OCI-LY7 (cell line): Measurements from ENCODE around the gene FOXRED1. TPM values are rescaled to one million over a fixed set of nuclear protein-coding genes. Genes with fewer than 3 reads are reported as not detected.

Source experiments
- BruUV-seq: library from RNA; stranded (reverse); fragments of 400-500 nt; replicated peaks from 2 replicates; lab custom pipeline; 2021; lab: Mats Ljungman, UMichigan
- CTCF ChIA-PET: fragments of 300-600 bp; sonication (Branson Sonifier 250); formaldehyde crosslinking; loops from one replicate; lab custom pipeline; 2022; ENCODE audit warnings: antibody characterized with exemption; ENCODE audit not compliant: unreplicated experiment; lab: Charles Lee
- POLR2A ChIA-PET: fragments of 300-600 bp; sonication (Branson Sonifier 250); formaldehyde crosslinking; loops from one replicate; lab custom pipeline; 2022; ENCODE audit warnings: antibody characterized with exemption; lab: Charles Lee
- DNase-seq: peaks from one replicate; pipeline ENCODE4 v3.0.0-alpha.2; 2015; ENCODE audit warnings: low spot score
- H2AFZ ChIP-seq: fragments of 200-600 bp; sonication (generic), shearing (Covaris generic); 2 replicates; pipeline ENCODE4 v1.6.1; 2014; ENCODE audit warnings: mild to moderate bottlenecking, antibody characterized with exemption, low read length, moderate library complexity
- H3K27ac ChIP-seq: fragments of 200-600 bp; sonication (generic); 2 replicates; pipeline ENCODE4 v1.5.1; 2014; ENCODE audit warnings: mixed run types, low read depth, mild to moderate bottlenecking, moderate library complexity, low read length, inconsistent platforms; ENCODE audit not compliant: poor library complexity, severe bottlenecking
- H3K36me3 ChIP-seq: fragments of 200-600 bp; sonication (generic); 2 replicates; pipeline ENCODE4 v1.6.1; 2014; ENCODE audit warnings: mild to moderate bottlenecking, antibody characterized with exemption, low read length, moderate library complexity, mixed read lengths; ENCODE audit not compliant: insufficient read depth
- H3K4me1 ChIP-seq: fragments of 200-600 bp; sonication (generic); 2 replicates; pipeline ENCODE4 v1.5.1; 2014; ENCODE audit warnings: mild to moderate bottlenecking, low read length; ENCODE audit not compliant: insufficient read depth, poor library complexity, severe bottlenecking
- H3K4me2 ChIP-seq: fragments of 200-600 bp; sonication (generic); 2 replicates; pipeline ENCODE4 v1.6.1; 2014; ENCODE audit warnings: mild to moderate bottlenecking, low read length
- H3K4me3 ChIP-seq: fragments of 200-600 bp; sonication (generic); 2 replicates; pipeline ENCODE4 v1.5.1; 2014; ENCODE audit warnings: mild to moderate bottlenecking, low read depth, low read length; ENCODE audit not compliant: poor library complexity, severe bottlenecking
- H3K79me2 ChIP-seq: fragments of 200-600 bp; sonication (generic); 2 replicates; pipeline ENCODE4 v1.6.1; 2016; ENCODE audit warnings: low read depth, mild to moderate bottlenecking, low read length, moderate library complexity, mixed read lengths; ENCODE audit not compliant: insufficient read depth
- H3K9me2 ChIP-seq: fragments of 200-600 bp; sonication (generic); 2 replicates; pipeline ENCODE4 v1.6.1; 2016; ENCODE audit warnings: mild to moderate bottlenecking, low read length, mixed read lengths; ENCODE audit not compliant: insufficient read depth
- H3K9me3 ChIP-seq: fragments of 200-600 bp; sonication (generic); 2 replicates; pipeline ENCODE4 v1.6.1; 2014; ENCODE audit warnings: mild to moderate bottlenecking, mixed run types, low read length, mixed read lengths
- H4K20me1 ChIP-seq: fragments of 200-600 bp; sonication (generic); 2 replicates; pipeline ENCODE4 v1.6.1; 2014; ENCODE audit warnings: mild to moderate bottlenecking, antibody characterized with exemption, low read length, moderate library complexity, mixed read lengths; ENCODE audit not compliant: insufficient read depth
- EZH2phosphoT487 ChIP-seq: fragments of 200-600 bp; sonication (generic); IDR thresholded peaks from 2 replicates; pipeline ENCODE4 v1.6.1; 2018; ENCODE audit warnings: low read depth, borderline replicate concordance, mild to moderate bottlenecking, mixed run types, antibody characterized with exemption, low read length, moderate library complexity, mixed read lengths
- intact Hi-C: fragments of 100-400 bp; cut with micrococcal nuclease; formaldehyde crosslinking; loops from one replicate; pipeline ENCODE4 v1.10.0; 2022; ENCODE audit not compliant: unreplicated experiment
- total RNA-seq, 2 experiments: library from RNA; depleted of rRNA in 1 of 2; stranded (reverse); fragments of >200 nt in 1 of 2; shearing (Covaris generic) in 1 of 2; gene quantifications; 2 replicates each; pipeline ENCODE4 v1.2.3, GENCODE V29; 2014 to 2022
- TF ChIP-seq, protein P1 (sequence below): fragments of 200-600 bp; sonication (generic); conservative IDR thresholded peaks from 2 replicates; pipeline ENCODE4 v1.5.1; 2014; ENCODE audit warnings: mild to moderate bottlenecking, antibody characterized with exemption, low read length, moderate library complexity, mixed read lengths

Gene FOXRED1
- total RNA-seq, 2 experiments from 2014 or later: 42.5 to 62.4 TPM

DNA sequence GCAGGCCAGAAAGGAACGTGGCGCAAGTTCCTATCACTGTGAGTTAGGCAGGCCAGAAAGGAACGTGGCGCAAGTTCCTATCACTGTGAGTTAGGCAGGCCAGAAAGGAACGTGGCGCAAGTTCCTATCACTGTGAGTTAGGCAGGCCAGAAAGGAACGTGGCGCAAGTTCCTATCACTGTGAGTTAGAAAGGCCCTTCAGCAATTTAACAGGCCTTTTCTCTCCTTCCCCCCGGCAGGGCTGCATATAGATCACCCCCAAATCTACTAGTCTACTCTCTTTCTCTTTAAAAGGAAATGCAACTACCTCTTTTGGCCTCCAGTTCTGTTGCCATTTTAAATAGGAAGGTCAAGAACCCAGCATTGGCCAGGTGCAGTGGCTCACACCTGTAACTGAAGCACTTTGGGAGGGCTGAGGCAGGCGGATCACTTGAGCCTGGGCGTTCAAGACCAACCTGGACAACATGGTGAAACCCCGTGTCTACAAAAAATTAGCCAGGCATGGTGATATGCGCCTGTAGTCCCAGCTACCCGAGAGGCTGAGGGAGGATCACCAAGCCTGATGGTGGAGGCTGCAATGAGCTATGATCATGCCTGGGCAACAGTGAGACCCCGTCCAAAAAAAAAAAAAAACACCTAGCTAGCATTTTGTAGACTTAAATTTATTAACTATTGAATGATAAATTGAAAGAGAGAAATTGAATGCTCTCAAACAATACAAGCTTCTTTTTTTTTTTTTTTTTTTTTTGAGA lies 42.4 kb upstream of the FOXRED1 start:
- peak; percentile 7 for DNase-seq
- Histone ChIP-seq H3K27ac (no peak overlapping the region), H4K20me1 (no peaks in the 10 kb centered on the region), H3K4me3 (no peak overlapping the region), H3K9me3 (peaks cover 55% of the 10 kb centered on the region), H3K4me2 (no peak overlapping the region), H3K79me2 (peaks cover 29% of the 10 kb centered on the region; the same call in 1 of the 2 replicates), H3K9me2 (no peaks in the 10 kb centered on the region), H2AFZ (no peak overlapping the region), H3K4me1 (no peaks in the 10 kb centered on the region), H3K36me3 (peaks cover 47% of the 10 kb centered on the region)
- ChIA-PET CTCF (no interaction called here), POLR2A (interaction anchor here (0.6 to 0.7 kb wide), 3 partner anchors 346 to 1905 kb away, joined by 3 to 4 read pairs (median 3); no protein-coding TSS in a partner anchor)
- intact Hi-C loops: no loop called here
- BruUV-seq: no TSS peak
- TF ChIP-seq, protein P1, sequence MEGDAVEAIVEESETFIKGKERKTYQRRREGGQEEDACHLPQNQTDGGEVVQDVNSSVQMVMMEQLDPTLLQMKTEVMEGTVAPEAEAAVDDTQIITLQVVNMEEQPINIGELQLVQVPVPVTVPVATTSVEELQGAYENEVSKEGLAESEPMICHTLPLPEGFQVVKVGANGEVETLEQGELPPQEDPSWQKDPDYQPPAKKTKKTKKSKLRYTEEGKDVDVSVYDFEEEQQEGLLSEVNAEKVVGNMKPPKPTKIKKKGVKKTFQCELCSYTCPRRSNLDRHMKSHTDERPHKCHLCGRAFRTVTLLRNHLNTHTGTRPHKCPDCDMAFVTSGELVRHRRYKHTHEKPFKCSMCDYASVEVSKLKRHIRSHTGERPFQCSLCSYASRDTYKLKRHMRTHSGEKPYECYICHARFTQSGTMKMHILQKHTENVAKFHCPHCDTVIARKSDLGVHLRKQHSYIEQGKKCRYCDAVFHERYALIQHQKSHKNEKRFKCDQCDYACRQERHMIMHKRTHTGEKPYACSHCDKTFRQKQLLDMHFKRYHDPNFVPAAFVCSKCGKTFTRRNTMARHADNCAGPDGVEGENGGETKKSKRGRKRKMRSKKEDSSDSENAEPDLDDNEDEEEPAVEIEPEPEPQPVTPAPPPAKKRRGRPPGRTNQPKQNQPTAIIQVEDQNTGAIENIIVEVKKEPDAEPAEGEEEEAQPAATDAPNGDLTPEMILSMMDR: no peak
- no peak for TF ChIP-seq EZH2phosphoT487

DNA sequence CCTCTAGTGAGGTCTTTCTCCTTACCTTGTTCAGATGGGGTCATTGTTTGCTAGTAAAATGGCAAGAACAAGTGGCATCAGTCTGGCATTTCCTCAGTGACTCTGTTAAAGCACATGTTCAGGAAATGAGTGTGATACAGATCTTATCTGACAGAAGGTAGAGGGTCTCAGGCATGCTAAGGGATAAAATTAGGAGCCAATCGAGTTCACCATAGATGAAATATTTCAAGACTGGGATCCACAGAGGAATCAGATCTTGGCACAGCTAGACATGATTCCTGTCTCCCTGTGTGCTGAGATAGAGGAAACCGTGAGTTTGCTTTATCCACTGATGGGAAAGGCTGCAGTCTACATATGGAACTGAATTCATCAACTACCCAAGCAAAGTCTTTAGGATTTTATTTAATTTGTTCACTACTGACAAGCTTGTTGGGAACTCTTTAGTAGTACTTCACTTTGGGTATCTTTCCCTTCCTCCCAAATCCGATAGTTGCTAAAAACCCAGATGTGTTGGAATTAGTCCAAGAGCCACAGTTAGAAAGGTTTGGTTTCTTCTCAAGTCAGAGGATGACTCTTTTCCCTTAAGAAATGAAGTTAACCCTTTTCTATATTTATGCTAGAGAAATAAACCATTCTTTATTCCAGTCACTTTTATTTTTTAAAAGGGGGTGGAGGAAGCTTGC lies 39.0 kb upstream of the FOXRED1 start:
- H3K4me2 ChIP-seq: no peak overlapping the region
- POLR2A ChIA-PET: interaction anchor here (1.1 kb wide), 1 partner anchor 11 kb away, joined by 3 read pairs; no protein-coding TSS in a partner anchor
- no TSS peak for BruUV-seq

More for the DNA sequence above, 39.0 kb upstream of the FOXRED1 start:
- Histone ChIP-seq H3K9me2 (no peaks in the 10 kb centered on the region), H3K9me3 (peaks cover 31% of the 10 kb centered on the region), H3K27ac (no peak overlapping the region), H2AFZ (no peak overlapping the region), H4K20me1 (no peaks in the 10 kb centered on the region), H3K79me2 (peaks cover 4% of the 10 kb centered on the region; the same call in 1 of the 2 replicates), H3K4me1 (no peaks in the 10 kb centered on the region), H3K36me3 (peaks cover 47% of the 10 kb centered on the region), H3K4me3 (no peak overlapping the region)
- intact Hi-C loops: no loop called here
- no peak for DNase-seq
- CTCF ChIA-PET: no interaction called here
- TF ChIP-seq, protein P1: no peak
- TF ChIP-seq EZH2phosphoT487: no peak
